ENCODE data around the gene TSPAN11. TPM values are rescaled to one million over a fixed set of nuclear protein-coding genes. Genes with fewer than 3 reads are reported as not detected.

The TSPAN11 gene
- total and polyA plus RNA-seq, 2 donors (not counting 1 experiment from before 2014, with no cell fraction given): not detected

DNA sequence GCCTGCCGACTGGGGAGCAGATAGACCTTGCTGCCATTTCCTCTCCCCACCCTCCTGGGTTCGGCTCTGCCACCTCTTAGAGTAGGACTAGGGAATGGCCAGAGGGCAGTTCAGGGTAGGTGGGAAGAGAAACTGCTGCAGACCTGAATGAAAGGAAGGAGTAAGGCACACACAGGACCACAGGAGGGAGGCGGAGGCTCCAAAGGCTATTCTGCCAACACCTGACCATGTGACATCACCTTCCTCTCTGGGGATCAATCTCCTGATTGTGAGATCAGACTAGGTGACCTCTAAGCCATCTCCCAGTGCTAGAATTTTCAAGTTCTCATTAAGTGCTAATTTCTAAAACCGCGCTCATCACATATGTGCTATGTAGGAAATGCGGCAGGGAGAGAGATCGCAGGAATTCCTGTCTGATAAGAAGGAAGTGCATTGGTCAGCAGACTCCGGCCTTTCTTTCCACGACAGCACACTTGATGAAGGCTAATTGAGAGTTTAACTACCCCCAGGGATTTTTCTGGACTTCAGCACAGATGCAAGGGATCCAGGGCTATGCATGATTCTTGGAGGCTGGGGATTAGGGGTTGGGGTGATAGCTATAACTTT is 11.5 kb upstream of the TSPAN11 start:
- ATAC-seq (ENCODE audit: low read depth) (no peak), DNase-seq (no peak)
- no peaks in the 10 kb centered on the region for H3K79me2 ChIP-seq (ENCODE audit: control insufficient read depth, insufficient read depth, low read length)
- no peak overlapping the region for H3K9ac ChIP-seq (ENCODE audit: low read length)
- WGBS (ENCODE audit: insufficient coverage): 94% methylated on average over 3 of the region's 9 CpGs
- CTCF ChIA-PET: no interaction called here
- peaks cover 6% of the 10 kb centered on the region for H3K27me3 Mint-ChIP-seq
- H4K20me1 ChIP-seq (ENCODE audit: control insufficient read depth, insufficient read depth, low read length, poor library complexity, severe bottlenecking): no peaks in the 10 kb centered on the region
- TF ChIP-seq, protein P1, sequence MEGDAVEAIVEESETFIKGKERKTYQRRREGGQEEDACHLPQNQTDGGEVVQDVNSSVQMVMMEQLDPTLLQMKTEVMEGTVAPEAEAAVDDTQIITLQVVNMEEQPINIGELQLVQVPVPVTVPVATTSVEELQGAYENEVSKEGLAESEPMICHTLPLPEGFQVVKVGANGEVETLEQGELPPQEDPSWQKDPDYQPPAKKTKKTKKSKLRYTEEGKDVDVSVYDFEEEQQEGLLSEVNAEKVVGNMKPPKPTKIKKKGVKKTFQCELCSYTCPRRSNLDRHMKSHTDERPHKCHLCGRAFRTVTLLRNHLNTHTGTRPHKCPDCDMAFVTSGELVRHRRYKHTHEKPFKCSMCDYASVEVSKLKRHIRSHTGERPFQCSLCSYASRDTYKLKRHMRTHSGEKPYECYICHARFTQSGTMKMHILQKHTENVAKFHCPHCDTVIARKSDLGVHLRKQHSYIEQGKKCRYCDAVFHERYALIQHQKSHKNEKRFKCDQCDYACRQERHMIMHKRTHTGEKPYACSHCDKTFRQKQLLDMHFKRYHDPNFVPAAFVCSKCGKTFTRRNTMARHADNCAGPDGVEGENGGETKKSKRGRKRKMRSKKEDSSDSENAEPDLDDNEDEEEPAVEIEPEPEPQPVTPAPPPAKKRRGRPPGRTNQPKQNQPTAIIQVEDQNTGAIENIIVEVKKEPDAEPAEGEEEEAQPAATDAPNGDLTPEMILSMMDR (IDR thresholded peaks at IDR 0.05): no peak
- TF ChIP-seq EZH2 (IDR thresholded peaks at IDR 0.05; ENCODE audit: borderline replicate concordance, insufficient read depth, low read depth, low read length, poor library complexity, severe bottlenecking): no peak
- no peaks in the 10 kb centered on the region for H3K36me3 ChIP-seq (replicated peaks in 1 of 2; ENCODE audit: control extremely low read depth in 1 of 2, control insufficient read depth in 1 of 2, extremely low read depth in 1 of 2, insufficient read depth in 2 of 2, low read length in 1 of 2)
- no peak overlapping the region for H3K4me3 Mint-ChIP-seq
- no peaks in the 10 kb centered on the region for H3K4me1 ChIP-seq (ENCODE audit: control insufficient read depth in 2 of 2, insufficient read depth in 2 of 2, low read length in 2 of 2)
- POLR2A ChIA-PET: no interaction called here
- no peaks in the 10 kb centered on the region for H3K27me3 ChIP-seq (replicated peaks in 1 of 4; ENCODE audit: control extremely low read depth in 1 of 4, control insufficient read depth in 3 of 4, insufficient read depth in 4 of 4, low read length in 3 of 4)
- H3K27ac Mint-ChIP-seq: no peak overlapping the region
- no peak overlapping the region for H3K4me3 ChIP-seq (ENCODE audit: control extremely low read depth in 1 of 5, extremely low read depth in 1 of 5, insufficient read depth in 1 of 5, low read depth in 2 of 5, low read length in 4 of 5)
- no peak overlapping the region for H3K4me2 ChIP-seq (replicated peaks; ENCODE audit: low read depth, low read length, poor library complexity, severe bottlenecking)
- no peaks in the 10 kb centered on the region for H3K4me1 Mint-ChIP-seq
- H3K9me3 Mint-ChIP-seq (ENCODE audit: insufficient read depth): no peaks in the 10 kb centered on the region
- intact Hi-C loops (cut with micrococcal nuclease): no loop called here
- no peak overlapping the region for H2AFZ ChIP-seq (ENCODE audit: insufficient read depth, low read depth, low read length, poor library complexity, severe bottlenecking)
- H3K27ac ChIP-seq (ENCODE audit: low read length in 2 of 2): no peak overlapping the region
- H3K9me3 ChIP-seq (ENCODE audit: control extremely low read depth in 1 of 3, control insufficient read depth in 2 of 3, insufficient read depth in 1 of 3, low read length in 2 of 3): peaks cover 0 to under 1% (median 0%) of the 10 kb centered on the region in 3 donors

DNA sequence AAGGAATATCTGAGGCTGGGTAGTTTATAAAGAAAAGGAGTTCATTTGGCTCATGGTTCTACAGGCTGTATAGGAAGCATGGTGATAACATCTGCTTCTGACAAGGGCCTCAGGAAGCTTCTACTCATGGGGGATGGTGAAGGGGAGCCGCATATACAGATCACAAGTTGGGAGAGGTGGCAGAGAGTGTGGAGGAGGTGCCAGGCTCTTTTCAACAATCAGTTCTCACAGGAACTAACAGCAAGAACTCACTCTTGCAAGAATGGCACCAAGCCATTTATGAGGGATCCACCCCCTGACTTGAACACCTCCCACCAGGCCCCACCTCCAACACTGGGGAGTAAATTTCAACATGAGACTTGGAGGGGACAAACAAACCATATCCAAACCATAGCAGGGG is 3.5 kb upstream of the TSPAN11 start:
- no peaks in the 10 kb centered on the region for H3K9me3 ChIP-seq (ENCODE audit: control extremely low read depth in 1 of 3, control insufficient read depth in 2 of 3, insufficient read depth in 1 of 3, low read length in 2 of 3)
- H3K9ac ChIP-seq (ENCODE audit: low read length): no peak overlapping the region
- TF ChIP-seq, protein P1 (IDR thresholded peaks at IDR 0.05): no peak
- TF ChIP-seq EZH2 (IDR thresholded peaks at IDR 0.05; ENCODE audit: borderline replicate concordance, insufficient read depth, low read depth, low read length, poor library complexity, severe bottlenecking): no peak
- ChIA-PET POLR2A (no interaction called here), CTCF (interaction anchor here (0.6 to 0.7 kb wide), 2 partner anchors 16 to 328 kb away, joined by 3 to 4 read pairs; no protein-coding TSS in a partner anchor)
- H3K4me3 Mint-ChIP-seq: no peak overlapping the region
- H3K27me3 ChIP-seq (replicated peaks in 1 of 4; ENCODE audit: control extremely low read depth in 1 of 4, control insufficient read depth in 3 of 4, insufficient read depth in 4 of 4, low read length in 3 of 4): peaks cover 0 to 24% (median 11%) of the 10 kb centered on the region in 4 experiments
- no CpG with 5 or more reads among the region's 1 CpG for WGBS (ENCODE audit: insufficient coverage)
- intact Hi-C loops (cut with micrococcal nuclease): no loop called here
- H3K4me1 Mint-ChIP-seq: peaks cover 7% of the 10 kb centered on the region
- H3K4me3 ChIP-seq (ENCODE audit: control extremely low read depth in 1 of 5, extremely low read depth in 1 of 5, insufficient read depth in 1 of 5, low read depth in 2 of 5, low read length in 4 of 5): no peak overlapping the region
- H3K27ac ChIP-seq (ENCODE audit: low read length in 2 of 2): no peak overlapping the region
- no peaks in the 10 kb centered on the region for H3K9me3 Mint-ChIP-seq (ENCODE audit: insufficient read depth)
- no peaks in the 10 kb centered on the region for H4K20me1 ChIP-seq (ENCODE audit: control insufficient read depth, insufficient read depth, low read length, poor library complexity, severe bottlenecking)
- peaks cover 41% of the 10 kb centered on the region for H3K27me3 Mint-ChIP-seq
- H3K4me2 ChIP-seq (replicated peaks; ENCODE audit: low read depth, low read length, poor library complexity, severe bottlenecking): no peak overlapping the region
- DNase-seq: no peak
- H3K27ac Mint-ChIP-seq: no peak overlapping the region
- no peaks in the 10 kb centered on the region for H3K36me3 ChIP-seq (replicated peaks in 1 of 2; ENCODE audit: control extremely low read depth in 1 of 2, control insufficient read depth in 1 of 2, extremely low read depth in 1 of 2, insufficient read depth in 2 of 2, low read length in 1 of 2)
- no peak for ATAC-seq (ENCODE audit: low read depth)
- H2AFZ ChIP-seq (ENCODE audit: insufficient read depth, low read depth, low read length, poor library complexity, severe bottlenecking): no peak overlapping the region
- H3K4me1 ChIP-seq (ENCODE audit: control insufficient read depth in 2 of 2, insufficient read depth in 2 of 2, low read length in 2 of 2): peaks cover 0 to 3% of the 10 kb centered on the region in 2 donors
- no peaks in the 10 kb centered on the region for H3K79me2 ChIP-seq (ENCODE audit: control insufficient read depth, insufficient read depth, low read length)
